Measurements from ENCODE around the gene GORASP2.

GORASP2 gene

DNA sequence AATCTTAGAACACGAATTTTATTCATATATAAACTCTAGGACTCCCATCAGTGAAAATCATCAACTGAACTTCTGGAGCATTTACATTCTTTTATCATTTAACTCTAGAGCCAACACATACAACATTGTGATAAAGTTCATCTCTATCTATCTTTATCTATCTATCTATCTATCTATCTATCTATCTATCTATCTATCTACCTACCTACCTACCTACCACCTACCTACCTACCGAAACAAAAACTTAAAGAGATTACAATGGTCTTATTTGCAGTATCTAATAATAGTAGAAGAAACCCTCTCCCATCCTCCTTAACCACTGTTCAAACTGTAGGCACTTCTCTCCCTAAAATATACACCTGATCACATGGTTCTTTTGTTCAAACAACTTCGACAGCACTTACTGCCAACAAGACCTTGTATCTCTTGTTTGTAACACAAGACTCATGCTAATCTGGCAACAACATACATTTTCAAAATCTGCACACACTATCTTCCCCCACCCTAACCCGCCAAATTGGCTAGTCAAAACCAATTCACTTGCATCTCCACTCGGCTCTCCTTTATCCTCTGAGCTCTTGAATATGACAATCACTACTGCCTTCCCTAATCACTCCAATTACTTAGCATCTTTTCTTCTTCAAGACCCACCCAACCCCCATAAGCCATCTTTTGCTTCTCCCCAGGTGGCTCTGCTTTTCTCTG, 69.0 kb downstream of the GORASP2 start:
- no peak for TF ChIP-seq CTCF (IDR thresholded peaks at IDR 0.05; ENCODE audit: low read depth, low read length)
- no peak for DNase-seq
- Histone ChIP-seq H3K36me3 (peaks cover 59% of the 10 kb centered on the region), H3K27me3 (ENCODE audit: insufficient read depth, low read depth, severe bottlenecking) (no peaks in the 10 kb centered on the region), H3K4me3 (ENCODE audit: low read depth, low read length) (no peak overlapping the region), H3K27ac (no peak overlapping the region), H3K9me3 (ENCODE audit: severe bottlenecking) (no peaks in the 10 kb centered on the region)

DNA sequence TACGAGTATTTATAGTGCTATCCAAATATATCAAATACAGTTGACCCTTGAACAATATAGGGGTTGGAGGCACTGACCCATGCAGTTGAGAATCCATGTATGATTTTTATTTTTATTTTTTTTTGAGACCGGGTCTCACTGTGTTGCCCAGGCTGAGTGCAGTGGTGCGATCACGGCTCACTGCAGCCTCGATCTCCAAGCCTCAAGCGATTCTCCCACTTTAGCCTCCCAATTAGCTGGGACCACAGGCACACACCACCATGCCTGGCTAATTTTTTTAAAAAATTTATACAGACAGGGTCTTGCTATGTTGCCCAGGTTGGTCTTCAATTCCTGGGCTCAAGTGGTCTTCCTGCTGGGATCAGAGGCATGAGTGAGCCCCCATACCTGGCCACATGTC, 70.6 kb downstream of the GORASP2 start:
- TF ChIP-seq CTCF (IDR thresholded peaks at IDR 0.05; ENCODE audit: low read depth, low read length), result no peak
- Histone ChIP-seq H3K27ac (no peak overlapping the region), H3K36me3 (peaks cover 59% of the 10 kb centered on the region), H3K9me3 (ENCODE audit: severe bottlenecking) (no peaks in the 10 kb centered on the region), H3K4me3 (ENCODE audit: low read depth, low read length) (no peak overlapping the region), H3K27me3 (ENCODE audit: insufficient read depth, low read depth, severe bottlenecking) (no peaks in the 10 kb centered on the region)
- no peak for DNase-seq

DNA sequence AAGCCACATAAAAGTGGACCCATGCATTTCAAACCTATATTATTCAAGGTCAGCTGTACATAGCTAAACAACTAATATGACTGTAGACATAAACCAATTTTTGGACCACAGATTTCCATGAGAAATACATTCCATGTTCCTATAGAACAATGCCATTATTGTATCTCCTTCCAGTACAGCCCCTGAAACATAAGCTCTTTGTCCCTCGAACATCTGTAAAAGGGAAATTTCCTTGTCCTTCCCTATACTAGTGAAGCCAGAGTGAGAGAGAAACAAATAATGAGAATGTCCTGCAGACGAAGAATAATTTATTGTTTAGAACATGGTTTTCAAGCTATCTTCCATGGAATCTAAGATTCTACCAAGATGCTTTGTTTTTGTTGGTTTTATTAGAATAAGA, 75.3 kb downstream of the GORASP2 start:
- Histone ChIP-seq H3K27ac (no peak overlapping the region), H3K27me3 (ENCODE audit: insufficient read depth, low read depth, severe bottlenecking) (no peaks in the 10 kb centered on the region), H3K36me3 (peaks cover 55% of the 10 kb centered on the region), H3K4me3 (ENCODE audit: low read depth, low read length) (no peak overlapping the region), H3K9me3 (ENCODE audit: severe bottlenecking) (no peaks in the 10 kb centered on the region)
- no peak for DNase-seq
- no peak for TF ChIP-seq CTCF (IDR thresholded peaks at IDR 0.05; ENCODE audit: low read depth, low read length)

DNA sequence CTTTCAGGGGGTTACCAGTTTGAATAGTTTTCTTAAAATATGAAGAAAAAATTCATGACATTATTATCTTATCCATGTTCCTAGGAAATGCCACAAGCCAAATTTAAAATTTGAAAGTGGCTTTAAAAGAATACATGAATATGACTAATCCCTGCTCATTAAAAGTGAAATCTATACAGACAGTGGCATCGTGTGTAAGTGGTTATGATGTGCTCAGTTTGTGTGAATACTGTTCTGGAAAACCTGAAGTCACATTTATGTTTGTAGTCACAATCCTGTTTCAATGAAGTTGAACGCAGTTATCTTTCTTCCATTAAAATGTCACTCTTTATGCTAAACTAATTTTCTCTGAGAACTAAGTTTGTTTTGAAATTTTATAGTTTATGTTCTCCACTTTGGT, 75.8 kb downstream of the GORASP2 start:
- H3K9me3 ChIP-seq (ENCODE audit: severe bottlenecking), result no peaks in the 10 kb centered on the region
- H3K27ac ChIP-seq, result no peak overlapping the region
- no peak overlapping the region for H3K4me3 ChIP-seq (ENCODE audit: low read depth, low read length)
- no peaks in the 10 kb centered on the region for H3K27me3 ChIP-seq (ENCODE audit: insufficient read depth, low read depth, severe bottlenecking)
- peaks cover 52% of the 10 kb centered on the region for H3K36me3 ChIP-seq
- no peak for DNase-seq
- TF ChIP-seq CTCF (IDR thresholded peaks at IDR 0.05; ENCODE audit: low read depth, low read length), result no peak

DNA sequence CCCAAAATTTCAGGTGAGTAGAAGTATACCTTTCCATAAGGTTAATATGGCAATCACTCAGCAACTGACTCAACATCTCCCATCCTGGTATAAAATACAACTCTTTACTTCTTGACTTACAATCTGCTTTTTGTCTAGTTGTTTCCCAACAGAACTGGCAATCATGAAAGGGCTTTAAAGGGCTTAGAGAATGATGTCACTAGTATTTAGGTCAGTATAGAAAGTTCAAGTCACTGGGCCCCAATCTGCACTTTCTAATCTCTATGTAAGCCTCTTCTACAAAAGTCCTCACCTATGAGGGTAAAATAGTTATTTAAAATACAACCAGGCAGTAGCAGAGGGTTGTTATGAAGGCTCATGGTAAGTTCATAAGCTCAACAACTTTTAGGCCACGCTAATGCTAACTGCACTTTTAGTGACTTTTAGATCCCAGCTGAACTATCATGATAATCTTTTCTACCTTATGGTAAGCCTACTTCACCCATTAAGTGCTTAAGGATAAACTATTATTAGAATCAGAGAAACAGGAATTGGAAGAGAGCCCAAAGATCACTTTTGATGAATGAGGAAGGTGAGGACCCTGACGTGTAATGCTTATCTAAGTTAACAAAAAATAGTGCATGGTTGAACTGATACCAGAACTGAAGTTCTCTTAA, 79.6 kb downstream of the GORASP2 start:
- Histone ChIP-seq H3K27ac (peak overlapping the region; percentile 23; the same call in 1 of the 2 replicates), H3K9me3 (ENCODE audit: severe bottlenecking) (no peaks in the 10 kb centered on the region), H3K36me3 (peaks cover 32% of the 10 kb centered on the region), H3K4me3 (ENCODE audit: low read depth, low read length) (no peak overlapping the region), H3K27me3 (ENCODE audit: insufficient read depth, low read depth, severe bottlenecking) (no peaks in the 10 kb centered on the region)
- DNase-seq, result peak; percentile 25
- no peak for TF ChIP-seq CTCF (IDR thresholded peaks at IDR 0.05; ENCODE audit: low read depth, low read length)
